Measurements from ENCODE around the gene ANKHD1.
"Not testable (repeated sequence)": the region's sequence is repeated elsewhere in the genome, so short reads cannot be mapped to it uniquely, and the experiment has no call there.

The ANKHD1 gene

DNA sequence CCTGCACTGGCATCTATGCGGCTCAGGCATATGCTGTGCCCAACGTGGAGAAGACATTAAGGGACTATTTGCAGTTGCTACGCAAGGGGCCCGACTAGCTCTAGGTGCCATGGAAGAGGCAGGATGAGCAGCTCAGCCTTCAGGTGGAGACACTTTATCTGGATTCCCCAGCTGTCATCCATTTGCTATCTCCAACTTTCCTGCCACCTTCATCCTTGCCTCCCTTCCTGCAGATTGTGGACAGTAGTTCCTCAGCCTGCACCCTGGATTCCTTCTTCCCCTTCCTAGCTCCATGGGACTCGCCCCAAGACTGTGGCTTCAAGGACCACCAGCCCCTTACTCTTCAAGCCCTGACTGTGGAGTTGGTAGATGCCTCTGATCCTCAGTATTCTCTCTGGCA lies 165.0 kb downstream of the ANKHD1 start:
- DNase-seq = no peak

DNA sequence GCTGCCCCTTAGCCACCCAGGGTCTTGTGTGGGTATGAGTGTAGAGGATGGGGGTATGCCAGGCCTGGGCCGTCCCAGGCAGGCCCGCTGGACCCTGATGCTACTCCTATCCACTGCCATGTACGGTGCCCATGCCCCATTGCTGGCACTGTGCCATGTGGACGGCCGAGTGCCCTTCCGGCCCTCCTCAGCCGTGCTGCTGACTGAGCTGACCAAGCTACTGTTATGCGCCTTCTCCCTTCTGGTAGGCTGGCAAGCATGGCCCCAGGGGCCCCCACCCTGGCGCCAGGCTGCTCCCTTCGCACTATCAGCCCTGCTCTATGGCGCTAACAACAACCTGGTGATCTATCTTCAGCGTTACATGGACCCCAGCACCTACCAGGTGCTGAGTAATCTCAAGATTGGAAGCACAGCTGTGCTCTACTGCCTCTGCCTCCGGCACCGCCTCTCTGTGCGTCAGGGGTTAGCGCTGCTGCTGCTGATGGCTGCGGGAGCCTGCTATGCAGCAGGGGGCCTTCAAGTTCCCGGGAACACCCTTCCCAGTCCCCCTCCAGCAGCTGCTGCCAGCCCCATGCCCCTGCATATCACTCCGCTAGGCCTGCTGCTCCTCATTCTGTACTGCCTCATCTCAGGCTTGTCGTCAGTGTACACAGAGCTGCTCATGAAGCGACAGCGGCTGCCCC lies 165.6 kb downstream of the ANKHD1 start:
- no peak for DNase-seq

DNA sequence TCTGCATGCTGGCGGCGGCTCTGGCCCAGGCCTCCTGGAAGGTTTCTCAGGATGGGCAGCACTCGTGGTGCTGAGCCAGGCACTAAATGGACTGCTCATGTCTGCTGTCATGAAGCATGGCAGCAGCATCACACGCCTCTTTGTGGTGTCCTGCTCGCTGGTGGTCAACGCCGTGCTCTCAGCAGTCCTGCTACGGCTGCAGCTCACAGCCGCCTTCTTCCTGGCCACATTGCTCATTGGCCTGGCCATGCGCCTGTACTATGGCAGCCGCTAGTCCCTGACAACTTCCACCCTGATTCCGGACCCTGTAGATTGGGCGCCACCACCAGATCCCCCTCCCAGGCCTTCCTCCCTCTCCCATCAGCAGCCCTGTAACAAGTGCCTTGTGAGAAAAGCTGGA lies 166.2 kb downstream of the ANKHD1 start:
- no peak for DNase-seq

DNA sequence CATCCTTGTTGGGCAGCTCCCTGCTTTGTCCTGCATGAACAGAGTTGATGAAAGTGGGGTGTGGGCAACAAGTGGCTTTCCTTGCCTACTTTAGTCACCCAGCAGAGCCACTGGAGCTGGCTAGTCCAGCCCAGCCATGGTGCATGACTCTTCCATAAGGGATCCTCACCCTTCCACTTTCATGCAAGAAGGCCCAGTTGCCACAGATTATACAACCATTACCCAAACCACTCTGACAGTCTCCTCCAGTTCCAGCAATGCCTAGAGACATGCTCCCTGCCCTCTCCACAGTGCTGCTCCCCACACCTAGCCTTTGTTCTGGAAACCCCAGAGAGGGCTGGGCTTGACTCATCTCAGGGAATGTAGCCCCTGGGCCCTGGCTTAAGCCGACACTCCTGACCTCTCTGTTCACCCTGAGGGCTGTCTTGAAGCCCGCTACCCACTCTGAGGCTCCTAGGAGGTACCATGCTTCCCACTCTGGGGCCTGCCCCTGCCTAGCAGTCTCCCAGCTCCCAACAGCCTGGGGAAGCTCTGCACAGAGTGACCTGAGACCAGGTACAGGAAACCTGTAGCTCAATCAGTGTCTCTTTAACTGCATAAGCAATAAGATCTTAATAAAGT lies 166.9 kb downstream of the ANKHD1 start:
- no peak for DNase-seq

DNA sequence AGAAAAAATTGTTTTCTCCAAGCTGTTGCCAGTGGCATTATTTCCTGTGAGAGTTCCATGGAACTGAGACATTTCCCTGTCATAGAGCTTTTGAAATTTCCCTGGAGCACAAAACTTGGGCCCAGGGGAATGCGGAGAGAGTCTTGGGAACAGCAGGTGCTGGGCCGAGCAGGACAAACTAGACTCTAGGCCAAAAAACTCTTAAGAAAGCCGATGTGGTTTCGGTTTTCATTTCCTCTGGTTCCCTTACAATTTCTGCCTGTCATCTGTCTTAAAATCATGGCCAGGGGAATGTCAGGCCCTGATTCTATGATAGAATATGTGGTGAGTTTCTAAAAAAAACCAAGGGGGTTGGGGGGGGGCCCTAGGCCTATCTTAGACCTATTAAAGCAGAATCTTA lies 167.6 kb downstream of the ANKHD1 start:
- no peak for DNase-seq

DNA sequence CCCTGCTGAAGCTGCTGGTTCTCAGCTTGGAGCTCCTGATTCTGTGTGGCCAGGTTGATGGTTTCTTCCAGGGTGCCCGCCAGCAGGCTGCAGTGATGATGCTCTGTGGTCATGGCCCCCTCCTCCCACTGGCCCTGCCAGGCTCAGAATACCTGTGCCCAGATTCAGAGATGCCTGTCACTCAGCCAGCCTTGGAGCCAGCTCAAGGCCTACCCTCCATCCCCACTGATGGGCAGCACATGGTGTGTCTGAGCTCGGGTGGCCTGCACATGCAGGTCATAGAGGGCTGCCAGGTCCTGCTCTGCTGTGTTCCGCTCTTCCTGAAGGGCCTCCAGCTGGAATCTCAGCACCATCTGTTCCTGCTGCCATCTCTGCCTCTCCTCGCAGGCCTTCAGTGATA lies 168.4 kb downstream of the ANKHD1 start:
- no peak for DNase-seq

DNA sequence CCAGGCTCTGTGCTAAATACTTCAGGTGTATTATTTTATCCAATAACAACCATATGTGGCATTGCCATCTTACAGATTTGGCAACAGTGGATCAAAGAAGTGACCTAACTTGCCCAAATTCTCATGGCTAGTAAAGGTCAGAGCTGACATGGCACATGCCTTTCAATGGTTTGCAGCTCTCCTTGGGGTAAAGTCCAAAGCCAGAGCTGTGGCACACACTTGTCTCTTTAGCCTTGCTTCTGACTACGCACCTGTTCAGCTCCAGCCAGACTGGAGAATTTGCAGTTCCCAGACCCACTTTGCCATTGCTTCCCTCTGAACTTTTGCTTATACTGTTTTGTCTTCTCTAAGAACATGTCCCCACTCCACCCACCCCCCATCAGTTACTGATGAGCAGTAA lies 168.9 kb downstream of the ANKHD1 start:
- DNase-seq = no peak

DNA sequence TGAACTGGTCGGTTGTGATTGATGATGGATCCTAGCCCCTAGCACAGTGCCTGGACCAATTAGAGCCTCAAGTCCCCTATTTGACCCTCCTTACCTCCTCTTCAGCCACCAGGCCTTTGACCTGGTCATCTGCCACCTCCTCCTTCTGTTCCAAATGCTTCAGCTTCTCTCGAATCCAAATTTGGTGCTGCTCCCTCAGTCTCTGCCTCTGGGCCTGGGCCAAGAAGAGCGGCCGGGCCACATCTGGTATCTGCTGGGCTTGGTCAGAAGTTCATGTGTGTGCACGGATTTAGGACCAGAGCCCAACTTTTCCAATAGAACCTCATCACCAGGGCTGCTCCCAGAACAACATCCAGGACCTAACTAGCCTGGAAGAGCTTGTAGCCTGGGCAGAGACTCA lies 169.5 kb downstream of the ANKHD1 start:
- DNase-seq = no peak

DNA sequence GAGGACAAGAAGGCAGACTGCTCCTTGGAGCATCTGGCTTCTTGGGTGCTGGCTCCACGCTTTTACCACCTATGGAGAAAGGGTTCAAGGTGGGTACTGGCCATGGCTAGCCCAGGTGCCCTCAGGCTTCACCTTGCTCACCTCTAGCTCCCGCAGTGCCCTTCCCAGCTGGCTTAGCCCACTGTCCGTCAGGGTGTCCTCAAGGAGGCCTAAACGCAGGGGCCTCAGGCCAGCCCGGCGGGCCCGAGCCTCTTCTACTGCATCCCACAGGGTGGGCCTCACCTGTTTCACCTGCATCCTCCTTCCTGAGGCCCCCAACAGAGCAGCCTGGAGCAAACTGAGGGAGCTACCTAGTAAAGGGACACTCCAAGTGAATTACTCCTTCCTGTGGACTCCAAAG lies 172.1 kb downstream of the ANKHD1 start:
- DNase-seq = no peak

DNA sequence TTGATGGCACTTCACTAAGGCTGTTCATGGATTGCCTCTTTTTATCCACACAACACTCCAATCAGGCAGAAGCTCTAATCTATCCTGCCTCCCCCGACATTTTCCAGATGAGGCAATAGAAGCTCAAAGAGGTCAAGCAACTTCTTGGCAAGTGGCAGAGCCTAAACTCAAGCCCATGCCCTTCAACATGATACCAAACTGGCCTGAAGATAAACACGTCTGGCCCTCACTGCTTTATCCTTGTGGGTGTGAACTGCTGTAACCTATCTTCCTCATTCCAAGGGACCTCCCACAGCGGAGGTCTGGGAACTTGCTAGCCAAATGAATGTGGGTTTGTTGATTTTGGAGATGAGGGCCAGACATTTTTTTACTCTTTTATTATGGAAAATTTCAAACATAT lies 172.5 kb downstream of the ANKHD1 start:
- DNase-seq = no peak

DNA sequence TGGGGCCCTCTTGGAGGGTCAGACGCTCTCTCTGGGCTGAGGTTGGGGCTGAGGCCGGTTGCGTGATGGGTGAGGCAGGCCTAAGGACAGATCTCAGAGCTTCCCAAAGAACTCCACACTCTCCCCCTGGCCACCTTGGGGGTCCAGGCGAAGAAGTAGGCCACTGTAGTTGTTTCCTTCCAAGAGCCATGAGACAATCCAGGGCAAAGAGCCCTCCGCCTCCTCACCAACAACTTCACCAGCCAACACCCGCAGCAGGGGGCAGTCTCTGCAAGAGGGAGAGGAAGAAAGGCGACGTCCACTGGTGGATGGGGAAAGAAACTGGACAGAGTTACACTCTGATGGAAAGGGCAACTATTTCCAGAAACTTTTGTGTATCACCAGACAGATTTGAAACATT lies 173.7 kb downstream of the ANKHD1 start:
- DNase-seq = no peak

DNA sequence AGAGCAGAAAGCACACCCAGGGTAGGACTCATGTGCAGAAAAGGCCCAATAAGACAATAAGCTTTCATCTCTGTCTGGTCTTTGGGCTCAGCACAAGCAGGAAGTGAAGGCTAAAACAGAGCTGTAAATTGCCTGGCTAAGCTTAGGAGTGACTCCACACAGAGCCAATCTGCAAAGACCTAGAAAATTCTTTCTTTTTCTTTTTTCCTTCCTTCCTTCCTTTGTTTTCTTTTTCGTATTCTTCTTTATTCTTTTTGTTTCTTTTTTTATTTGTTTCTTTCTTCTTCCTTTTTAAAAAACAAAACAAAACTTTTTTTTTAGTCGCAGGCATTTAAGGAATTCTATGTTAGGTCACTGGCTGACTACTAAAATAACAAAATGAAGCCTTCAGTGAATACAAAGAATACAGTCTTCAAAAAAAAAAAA lies 175.2 kb downstream of the ANKHD1 start:
- DNase-seq = no peak

DNA sequence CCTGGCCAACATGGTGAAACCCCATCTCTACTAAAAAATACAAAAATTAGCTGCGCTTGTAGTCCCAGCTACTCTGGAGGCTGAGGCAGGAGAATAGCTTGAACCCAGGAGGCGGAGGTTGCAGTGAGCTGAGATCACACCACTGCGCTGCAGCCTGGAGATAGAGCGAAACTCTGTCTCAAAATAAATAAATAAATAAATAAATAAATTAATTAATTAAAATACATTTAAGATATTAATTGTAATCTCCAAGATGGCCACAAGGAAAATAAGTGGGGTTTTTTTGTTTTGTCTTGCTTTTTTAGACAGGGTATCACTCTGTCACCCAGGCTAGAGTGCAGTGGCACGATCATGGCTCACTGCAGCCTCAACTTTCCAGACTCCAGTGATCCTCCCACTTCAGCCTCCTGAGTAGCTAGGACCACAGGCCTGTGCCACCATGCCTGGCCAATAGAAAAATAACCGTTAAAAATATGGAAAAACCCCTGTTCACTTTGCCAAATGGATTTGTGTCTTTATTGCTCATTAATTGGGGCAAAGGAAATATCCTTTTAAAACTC lies 177.6 kb downstream of the ANKHD1 start:
- not testable (repeated sequence) for DNase-seq

DNA sequence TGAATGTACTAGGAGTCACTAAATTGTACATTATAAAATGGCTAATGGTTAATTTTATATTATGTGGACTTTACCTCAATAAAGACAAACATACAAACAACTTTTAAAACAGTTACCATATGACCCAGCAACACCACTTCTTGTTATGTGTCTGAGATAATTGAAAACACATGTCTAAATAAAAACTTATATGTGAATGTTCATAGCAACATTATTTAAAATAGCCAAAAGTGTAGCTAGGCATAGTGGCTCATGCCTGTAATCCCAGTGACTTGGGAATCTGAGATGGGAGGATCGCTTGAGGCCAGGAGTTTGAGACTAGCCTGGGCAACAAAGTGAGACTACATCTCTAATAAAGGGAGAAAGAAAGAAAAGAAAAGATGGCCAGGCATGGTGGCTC lies 185.9 kb downstream of the ANKHD1 start:
- DNase-seq = no peak

DNA sequence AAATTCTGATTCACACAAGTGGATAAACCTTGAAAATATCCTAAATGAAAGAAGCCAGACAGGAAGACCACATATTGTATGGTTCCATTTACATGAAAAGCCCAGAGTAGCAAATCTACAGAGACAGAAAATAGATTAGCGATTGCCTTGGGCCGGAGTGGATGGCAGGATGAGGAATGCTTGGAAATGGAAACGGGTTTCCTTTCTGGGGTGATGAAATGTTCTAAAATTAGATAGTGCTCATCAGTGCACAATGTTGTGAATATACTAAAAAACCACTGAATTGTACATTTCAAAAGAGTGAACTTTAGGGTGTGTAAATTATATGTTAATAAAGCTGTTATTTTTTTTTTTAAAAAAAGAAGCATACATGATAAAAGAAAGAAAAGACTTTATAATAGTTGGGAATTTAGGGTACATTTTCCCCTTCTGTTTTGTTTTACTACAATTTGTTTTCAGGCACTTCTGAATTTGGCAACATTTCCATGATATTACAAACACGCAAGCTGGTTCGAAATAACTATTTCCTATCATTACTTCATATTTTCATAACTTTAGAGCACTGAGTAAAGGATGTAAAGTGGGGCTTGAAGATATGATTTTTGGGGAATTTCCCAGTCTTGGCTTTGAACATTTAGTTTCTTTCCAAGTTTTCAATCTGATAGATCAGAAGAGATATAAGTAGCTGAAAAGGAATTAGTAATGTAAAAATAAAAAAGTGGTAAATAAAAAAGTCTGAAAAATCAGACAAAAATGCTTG lies 186.9 kb downstream of the ANKHD1 start:
- no peak for DNase-seq

Measured in NCI-H524 (cell line).